Cerebellar cortex (tissue), 1 donor: Measurements from ENCODE around the gene TTLL5.
"Not testable (repeated sequence)": the region's sequence is repeated elsewhere in the genome, so short reads cannot be mapped to it uniquely, and the experiment has no call there.

Experiments
- DNase-seq: peaks from one replicate; pipeline ENCODE4 v3.0.0-alpha.2; 2015; ENCODE audit warnings: low spot score

Gene TTLL5

GRCh38 chr14:75915045-75915444, 254.0 kb downstream of the TTLL5 start:
- no peak for DNase-seq

DNA sequence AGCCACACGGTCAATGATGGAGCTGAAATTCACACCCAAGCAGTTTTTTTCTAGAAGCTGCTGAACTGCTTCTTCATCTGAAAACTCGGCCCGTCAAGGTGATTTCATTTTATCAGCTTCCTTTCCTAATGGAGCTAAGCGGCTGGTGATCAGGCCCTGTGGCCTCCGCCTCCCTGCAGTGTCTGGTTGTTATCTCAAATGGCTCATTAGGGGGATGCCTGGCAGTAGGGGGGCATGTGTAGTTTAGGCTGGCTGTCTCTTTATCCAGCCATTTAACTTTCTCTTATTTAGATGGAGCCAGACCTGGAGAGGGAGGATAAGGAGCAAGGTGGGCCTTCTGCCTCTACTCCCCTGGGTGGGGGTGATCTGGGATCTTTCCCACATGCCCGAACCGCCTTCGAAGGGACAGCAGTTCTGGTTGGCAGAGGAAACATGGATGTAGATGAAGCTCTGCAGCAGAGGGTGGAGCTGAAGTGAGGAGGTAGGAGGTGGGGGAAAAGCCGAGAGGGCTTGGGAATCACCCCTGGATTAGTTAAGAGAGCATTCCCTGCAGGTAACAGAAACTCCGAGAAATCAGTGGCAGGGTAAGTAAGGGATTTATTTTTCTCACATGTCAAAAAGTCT, 256.4 kb downstream of the TTLL5 start:
- DNase-seq: no peak

DNA sequence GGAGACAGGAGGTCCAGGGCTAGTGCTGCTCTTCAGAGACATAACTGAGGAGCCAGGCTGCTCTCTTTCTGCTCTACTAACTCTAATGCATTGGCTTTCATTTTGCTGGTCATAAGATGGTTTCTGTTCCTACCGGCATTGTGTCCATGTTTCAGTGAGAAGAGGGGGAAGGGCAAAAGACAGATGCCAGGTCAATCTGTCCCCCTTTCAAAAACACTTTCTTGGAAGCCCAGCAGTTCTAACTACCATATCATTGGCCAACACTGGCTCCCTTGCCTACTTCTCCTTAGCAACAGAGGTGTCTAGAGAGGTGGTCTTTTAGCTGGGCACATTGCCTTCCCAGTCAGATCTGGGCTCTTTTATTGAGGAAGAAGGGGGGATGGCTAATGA, 256.9 kb downstream of the TTLL5 start:
- peak; percentile 14 for DNase-seq

GRCh38 chr14:75920421-75920820, 259.4 kb downstream of the TTLL5 start:
- DNase-seq: not testable (repeated sequence)

- DNase-seq: not testable (repeated sequence)
These were observed 264.2 kb downstream of the TTLL5 start for GRCh38 chr14:75925141-75925840.

- no peak for DNase-seq
These were observed 265.5 kb downstream of the TTLL5 start for GRCh38 chr14:75926431-75927115.

DNA sequence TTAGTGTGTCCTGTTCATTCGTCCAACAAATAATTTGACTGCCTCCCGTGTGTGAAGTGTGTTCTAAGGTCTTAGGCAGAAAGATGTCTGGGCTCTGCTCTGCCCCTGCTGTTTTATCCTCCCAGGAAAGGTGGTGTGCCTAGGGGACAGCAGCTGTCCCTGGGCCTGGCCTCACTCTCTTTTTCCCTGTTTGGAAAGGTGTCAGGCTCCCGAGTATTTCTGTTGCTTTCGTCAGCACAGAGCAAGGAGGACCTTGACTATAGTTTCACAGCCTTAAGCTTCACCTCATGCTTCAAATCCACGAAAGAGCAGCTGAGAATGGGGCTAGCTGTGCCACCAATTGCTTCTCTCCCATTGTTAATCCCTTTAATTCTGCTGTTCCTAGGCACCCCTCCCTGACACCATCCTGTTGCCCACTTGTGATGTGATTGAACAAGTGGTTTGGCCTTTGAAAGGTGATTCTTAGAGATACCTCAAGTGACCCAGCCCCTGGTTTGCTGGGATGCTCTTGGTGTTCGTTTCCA, 266.6 kb downstream of the TTLL5 start:
- no peak for DNase-seq

GRCh38 chr14:75928690-75929181, 267.7 kb downstream of the TTLL5 start:
- no peak for DNase-seq

GRCh38 chr14:75933712-75934296, 272.8 kb downstream of the TTLL5 start:
- no peak for DNase-seq

GRCh38 chr14:75934998-75935628, 274.1 kb downstream of the TTLL5 start:
- no peak for DNase-seq

DNA sequence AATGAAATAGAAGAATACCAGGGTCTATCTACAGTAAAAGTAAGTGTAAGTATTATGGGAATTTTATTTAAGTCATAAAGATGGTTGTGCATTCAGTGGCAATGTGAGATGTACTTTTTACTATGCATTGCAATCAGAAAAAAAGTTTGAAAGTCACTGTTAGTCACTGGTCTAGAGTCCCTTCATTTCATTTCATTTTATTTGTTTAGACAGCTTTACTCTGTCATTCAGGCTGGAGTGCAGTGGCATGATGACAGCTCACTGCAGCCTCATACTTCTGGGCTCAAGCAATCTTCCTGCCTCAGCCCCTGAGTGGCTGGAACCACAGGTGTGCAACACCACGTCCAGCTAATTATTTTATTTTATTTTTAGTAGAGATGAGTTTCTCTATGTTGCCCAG, 278.2 kb downstream of the TTLL5 start:
- no peak for DNase-seq

DNA sequence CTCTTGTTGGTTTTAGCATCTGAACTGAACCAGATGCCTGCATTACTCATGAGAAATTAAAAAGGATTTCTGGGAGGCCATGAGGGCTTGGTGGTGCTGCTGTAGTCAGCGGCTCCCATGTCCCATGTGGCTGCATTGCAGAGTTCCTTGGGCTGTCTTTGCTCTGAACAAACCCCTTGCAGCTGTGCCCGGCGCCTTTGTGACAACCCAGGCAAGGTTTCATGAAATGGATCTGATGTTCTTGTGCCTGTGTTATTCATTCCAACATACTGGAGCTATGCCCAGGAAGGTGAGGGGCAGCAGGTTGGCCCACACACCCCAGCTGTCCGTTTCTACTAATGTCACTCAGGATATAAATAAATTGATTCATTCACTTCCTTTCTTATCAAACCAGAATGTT, 280.0 kb downstream of the TTLL5 start:
- no peak for DNase-seq

DNA sequence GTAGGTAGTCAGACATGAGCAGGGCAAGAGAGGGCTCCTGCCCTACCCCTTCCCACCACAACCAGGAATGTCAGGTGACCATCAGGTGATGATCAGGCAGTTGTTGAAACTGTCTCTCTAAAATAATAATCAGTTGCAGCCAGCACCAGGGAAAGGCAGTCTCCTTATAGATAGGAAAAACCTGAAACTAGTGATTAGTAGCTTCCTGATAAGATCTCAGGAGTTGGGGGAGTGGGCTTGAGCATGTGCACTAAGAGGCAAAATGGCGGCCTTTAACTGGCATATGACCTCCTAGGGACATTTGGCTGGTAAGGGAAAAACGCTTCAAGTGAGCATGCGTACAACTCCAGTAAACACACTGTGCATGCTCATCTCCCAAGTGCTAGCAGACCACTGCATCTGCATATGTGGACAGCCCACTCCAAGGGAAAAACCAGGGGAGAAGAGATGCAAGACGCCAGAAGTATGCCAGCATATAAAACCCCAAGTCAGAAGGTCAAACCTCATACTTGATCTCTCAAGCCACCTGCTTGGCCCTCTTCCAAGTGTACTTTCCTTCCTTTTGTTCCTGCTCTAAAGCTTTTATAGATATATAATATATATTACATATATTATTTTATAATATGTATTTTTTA, 283.7 kb downstream of the TTLL5 start:
- no peak for DNase-seq

DNA sequence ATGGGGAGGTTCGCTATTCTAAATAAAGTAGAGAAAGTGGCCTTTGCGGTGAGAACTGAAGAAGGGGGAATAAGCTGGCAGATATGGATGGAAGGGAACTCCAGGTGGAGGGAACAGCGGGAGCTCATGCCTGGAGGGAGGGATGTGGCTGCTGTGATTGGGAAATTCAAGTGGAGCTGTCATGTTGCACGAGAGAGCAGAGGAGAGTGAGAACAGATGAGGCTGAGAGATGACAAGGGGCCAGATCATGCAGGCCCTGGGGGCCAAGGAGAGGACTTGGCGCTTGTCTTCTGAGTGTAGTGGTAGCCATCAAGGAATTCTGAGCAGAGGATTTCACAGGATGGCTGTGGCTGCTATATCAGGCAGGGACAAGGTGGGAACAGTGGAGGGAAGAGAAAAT, 285.7 kb downstream of the TTLL5 start:
- DNase-seq: no peak

DNA sequence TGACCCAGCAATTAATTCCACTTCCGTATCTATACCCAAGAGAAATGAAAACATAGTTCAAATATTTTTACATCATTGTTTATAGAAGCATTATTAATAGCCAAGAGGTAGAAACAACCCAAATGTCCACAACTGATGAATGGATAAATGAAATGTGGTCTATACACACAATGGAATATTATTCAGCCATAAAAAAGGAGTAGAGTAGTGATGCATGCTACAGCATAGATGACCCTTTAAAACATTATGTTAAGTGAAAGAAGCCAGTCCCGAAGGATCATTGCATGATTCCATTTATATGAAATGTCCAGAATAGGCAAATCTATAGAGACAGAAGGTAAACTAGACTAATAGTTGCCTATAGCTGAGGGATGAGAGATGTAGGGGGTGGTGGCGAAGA, 291.4 kb downstream of the TTLL5 start:
- DNase-seq: no peak

- no peak for DNase-seq
These were observed 298.0 kb downstream of the TTLL5 start for GRCh38 chr14:75959031-75959430.

DNA sequence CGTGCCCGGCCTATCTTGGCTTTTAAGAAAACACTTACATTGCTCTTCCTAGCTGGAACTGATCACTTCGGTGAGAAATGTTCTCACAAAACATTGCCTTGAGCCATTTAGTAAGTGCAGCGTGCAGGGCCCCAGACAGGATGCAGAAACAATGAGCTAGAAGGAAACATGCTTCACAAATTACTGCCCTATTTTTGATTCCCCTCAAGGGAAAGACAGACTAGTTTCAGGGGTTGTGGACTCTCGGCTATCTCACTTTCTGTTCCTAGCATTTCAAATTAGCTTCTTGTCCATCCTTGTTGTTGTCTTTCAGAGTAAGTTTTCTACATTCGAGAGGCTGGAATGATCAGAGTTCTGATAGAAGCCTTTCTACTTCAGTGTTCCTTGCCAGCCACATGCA, 299.2 kb downstream of the TTLL5 start:
- no peak for DNase-seq

- no peak for DNase-seq
These were observed 300.6 kb downstream of the TTLL5 start for GRCh38 chr14:75961662-75962061.

DNA sequence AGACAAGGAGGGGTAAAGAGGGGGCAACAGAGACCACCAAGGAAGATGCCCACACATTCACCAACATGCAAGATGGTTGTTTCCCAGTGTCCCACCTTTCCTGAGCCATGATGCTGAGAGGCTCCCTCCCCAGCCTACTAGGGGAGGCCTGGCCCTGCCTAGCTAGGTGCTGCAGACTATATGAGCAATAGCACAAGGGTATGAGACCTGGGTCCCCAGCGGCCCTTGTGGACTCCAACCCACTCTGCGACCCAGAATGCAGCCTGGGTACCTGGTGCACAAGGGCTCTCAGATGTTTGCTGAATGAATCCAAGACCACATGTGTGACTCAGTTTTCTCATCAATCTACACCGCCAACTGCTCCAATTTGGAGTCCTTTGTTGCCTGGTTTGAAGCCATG, 306.8 kb downstream of the TTLL5 start:
- DNase-seq: no peak

DNA sequence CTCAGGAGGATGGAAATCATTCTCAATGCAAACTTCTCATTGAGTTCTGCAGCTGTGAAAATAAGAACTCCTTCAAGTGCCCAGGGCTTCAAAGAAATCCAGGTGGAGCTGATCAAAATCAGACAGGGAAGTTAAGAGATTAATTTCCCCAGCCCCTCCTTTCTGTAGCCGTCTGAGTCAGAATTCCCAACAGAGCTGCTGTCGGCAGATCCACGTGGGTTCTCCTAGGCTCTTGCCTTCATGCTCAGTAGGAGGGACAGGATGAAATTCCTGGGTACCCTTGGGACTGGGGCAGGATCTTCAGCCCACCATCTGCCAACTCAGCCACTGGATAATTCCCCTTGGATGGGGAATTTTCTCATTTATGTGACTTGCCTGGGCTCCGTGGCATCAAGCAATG, 307.4 kb downstream of the TTLL5 start:
- DNase-seq: no peak

DNA sequence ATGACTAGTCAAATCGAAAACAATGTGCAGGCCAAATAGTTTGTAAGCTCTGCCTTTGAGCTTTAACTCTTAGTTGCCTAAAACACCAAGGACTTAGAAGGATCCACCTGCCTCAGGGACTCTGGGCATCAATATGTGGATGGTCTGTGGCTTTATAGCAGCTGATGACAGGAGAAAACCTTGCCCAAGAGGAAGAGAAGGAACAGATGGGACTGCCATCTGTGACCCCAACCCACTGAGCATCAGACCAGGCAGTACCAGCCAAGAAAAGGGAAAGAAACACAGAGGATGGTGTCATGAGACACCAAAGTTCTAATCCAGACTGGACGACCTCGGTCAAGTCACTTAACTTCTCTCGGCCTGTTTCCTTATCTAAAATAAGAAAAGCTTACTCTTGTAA, 308.1 kb downstream of the TTLL5 start:
- peak; percentile 69 for DNase-seq

- no peak for DNase-seq
These were observed 308.8 kb downstream of the TTLL5 start for GRCh38 chr14:75969891-75970290.
